Measurements from ENCODE around the gene OR5AU1.

- TF ChIP-seq, protein P1, sequence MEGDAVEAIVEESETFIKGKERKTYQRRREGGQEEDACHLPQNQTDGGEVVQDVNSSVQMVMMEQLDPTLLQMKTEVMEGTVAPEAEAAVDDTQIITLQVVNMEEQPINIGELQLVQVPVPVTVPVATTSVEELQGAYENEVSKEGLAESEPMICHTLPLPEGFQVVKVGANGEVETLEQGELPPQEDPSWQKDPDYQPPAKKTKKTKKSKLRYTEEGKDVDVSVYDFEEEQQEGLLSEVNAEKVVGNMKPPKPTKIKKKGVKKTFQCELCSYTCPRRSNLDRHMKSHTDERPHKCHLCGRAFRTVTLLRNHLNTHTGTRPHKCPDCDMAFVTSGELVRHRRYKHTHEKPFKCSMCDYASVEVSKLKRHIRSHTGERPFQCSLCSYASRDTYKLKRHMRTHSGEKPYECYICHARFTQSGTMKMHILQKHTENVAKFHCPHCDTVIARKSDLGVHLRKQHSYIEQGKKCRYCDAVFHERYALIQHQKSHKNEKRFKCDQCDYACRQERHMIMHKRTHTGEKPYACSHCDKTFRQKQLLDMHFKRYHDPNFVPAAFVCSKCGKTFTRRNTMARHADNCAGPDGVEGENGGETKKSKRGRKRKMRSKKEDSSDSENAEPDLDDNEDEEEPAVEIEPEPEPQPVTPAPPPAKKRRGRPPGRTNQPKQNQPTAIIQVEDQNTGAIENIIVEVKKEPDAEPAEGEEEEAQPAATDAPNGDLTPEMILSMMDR (IDR thresholded peaks at IDR 0.05): no peak
- no peak for TF ChIP-seq POLR2A (IDR thresholded peaks at IDR 0.05)
These were observed 38.7 kb upstream of the OR5AU1 start for GRCh38 chr14:21194597-21194996.
